Transverse colon (tissue), 4 donors: ENCODE measurements around the gene BLTP3B.

Experiments
- CTCF ChIP-seq, 5 experiments: fragments of 200-600 bp in 3 of 5; fragments of 450-650 bp in 2 of 5; sonication (generic) in 3 of 5; IDR thresholded peaks; 1 replicate in 2 of 5; 2 replicates in 3 of 5; pipeline ENCODE4 v1.5.1; 2016 to 2017; ENCODE audit warnings: antibody characterized with exemption in 5 of 5, inconsistent platforms in 3 of 5, mild to moderate bottlenecking in 2 of 5, moderate library complexity in 1 of 5
- EP300 ChIP-seq: sonication (generic); formaldehyde crosslinking; IDR thresholded peaks from one replicate; pipeline ENCODE4 v1.6.1; 2017; ENCODE audit warnings: antibody characterized with exemption, low read depth
- POLR2AphosphoS5 ChIP-seq, 3 donors: sonication (generic); formaldehyde crosslinking; IDR thresholded peaks; one replicate each; pipeline ENCODE4 v1.6.1; 2016; ENCODE audit warnings: antibody characterized with exemption in 3 of 3

- TF ChIP-seq POLR2AphosphoS5 (IDR thresholded peaks at IDR 0.05) (no peak), CTCF (IDR thresholded peaks at IDR 0.05) (no peak), EP300 (no peak)
These were observed 1.0 kb downstream of the BLTP3B start for GRCh38 chr12:100141666-100141997.
